GM21447 (cell line): ENCODE data around the gene AVPI1.
"Not testable (repeated sequence)": the region's sequence is repeated elsewhere in the genome, so short reads cannot be mapped to it uniquely, and the experiment has no call there.

Source experiments
- ATAC-seq: cut with Tn5 transposase; IDR thresholded peaks from one replicate; pipeline ENCODE4 v1.9.1; 2021; ENCODE audit not compliant: unreplicated experiment

Gene AVPI1

DNA sequence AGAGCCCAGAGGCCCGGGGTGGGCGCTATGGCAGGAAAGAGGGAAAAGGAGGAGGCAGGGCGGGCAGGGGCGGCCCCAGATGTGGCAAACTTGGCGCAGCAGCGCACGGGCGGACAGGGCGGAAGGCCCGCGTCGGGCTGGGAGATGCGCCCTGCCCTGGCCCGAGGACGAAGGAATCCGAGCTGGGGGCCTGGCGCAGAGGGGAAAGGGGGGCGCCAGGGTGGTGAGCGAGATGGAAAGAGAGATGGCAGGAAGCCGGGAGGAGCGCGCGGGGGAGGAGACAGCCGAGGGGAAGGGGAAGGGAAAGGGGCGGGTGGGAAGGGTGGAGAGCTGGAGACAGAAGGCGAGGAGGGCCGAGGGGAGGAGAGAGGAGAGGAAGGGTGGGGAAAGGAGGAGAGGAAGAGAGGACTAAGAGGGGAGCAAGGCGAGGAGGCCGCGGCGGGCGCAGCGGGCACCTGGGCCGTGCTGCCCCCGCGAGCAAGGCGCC is 26.3 kb upstream of the AVPI1 start, which contains the start of gene MARVELD1:
MARVELD1 (plus strand) TSS at position 392 of the 487 bp plus-strand sequence. CDS start 147 bp downstream, outside the sequence.
- no peak for ATAC-seq

DNA sequence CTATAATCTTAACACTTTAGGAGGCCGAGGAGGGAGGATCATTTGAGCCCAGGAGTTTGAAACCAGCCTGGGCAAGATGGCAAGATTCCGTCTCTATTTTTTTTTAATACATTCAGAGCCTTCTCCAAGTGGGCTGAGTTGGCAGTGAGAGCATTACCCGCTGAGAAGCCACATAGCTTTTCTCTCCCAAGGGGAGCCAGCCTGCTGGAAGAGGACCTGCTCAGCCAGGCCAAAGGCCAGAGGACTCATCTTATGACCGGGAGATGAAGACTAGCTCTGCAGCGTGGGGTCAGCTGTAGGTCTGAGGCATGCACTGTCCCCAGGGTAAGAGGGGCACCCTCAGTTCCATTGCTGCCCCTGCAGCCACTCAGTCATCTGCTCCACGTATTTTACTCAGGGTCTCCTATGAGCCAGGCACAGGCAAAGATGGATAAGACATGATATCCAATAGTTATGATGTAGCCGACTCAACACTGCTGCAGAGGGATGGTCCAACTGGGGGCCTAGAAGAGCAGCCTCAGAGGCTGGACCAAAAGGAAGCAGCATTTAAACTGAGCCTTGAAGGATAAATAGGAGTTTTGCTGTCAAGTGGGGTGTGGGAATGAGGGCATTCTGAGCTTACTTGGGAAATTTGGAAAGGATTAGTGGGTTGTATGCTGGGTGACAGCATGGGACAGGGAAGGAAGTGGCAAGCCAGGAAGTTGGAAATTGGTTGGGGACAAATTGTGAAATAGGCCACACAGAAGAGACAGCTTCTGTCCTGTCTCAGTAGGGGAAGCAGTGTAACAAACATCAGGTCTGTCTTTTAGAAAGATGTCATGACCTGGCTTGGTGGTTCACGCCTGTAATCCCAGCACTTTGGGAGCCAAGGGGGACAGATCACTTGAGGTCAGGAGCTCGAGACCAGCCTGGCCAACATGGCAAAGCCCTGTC is 24.9 kb upstream of the AVPI1 start:
- ATAC-seq, result no peak

- ATAC-seq, result no peak
Measured at GRCh38 chr10:97708976-97709946, 22.2 kb upstream of the AVPI1 start.

DNA sequence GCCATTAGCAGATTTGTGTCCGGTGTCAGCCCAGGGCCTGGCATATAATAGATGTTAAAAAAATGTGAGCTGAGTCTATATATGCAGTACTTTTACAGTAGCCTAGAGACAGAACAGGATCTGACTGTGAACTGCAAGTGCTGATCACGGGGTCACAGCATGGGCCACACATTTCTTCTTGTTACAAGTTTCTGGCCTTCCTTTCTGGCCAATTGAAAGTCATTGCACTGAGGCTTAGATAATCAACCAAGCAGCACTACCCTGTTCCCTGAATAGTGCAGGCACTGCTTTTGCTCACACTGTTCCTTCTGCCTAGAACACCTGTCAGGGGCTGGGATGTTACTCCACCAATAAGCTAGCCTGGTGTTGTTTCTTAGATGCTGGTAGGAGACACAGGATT is 21.1 kb upstream of the AVPI1 start:
- no peak for ATAC-seq

- ATAC-seq, result no peak
Measured at GRCh38 chr10:97707134-97707861, 20.3 kb upstream of the AVPI1 start.

- no peak for ATAC-seq
Measured at GRCh38 chr10:97705006-97705670, 18.1 kb upstream of the AVPI1 start.

DNA sequence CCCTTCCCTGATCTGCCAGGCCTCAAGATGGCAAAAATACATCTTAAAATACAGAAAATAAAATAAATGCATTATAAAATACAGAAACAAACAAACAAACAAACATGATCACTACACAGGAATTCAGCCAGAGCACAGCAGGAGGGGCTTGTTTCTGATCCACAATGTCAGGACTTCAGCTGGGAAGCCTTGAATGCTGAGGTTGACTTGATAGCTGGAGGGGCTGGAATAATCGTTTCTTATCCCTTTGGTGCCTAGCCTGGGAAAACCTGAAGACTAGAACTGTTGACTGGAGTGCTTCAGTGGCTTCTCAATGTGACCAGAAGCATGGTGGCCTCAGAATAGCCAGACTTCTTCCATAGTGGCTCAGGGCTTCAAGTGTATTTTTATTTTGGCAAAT is 17.3 kb upstream of the AVPI1 start:
- no peak for ATAC-seq

GRCh38 chr10:97703398-97704067 is 16.5 kb upstream of the AVPI1 start:
- no peak for ATAC-seq

GRCh38 chr10:97701438-97702069 is 14.5 kb upstream of the AVPI1 start:
- no peak for ATAC-seq

GRCh38 chr10:97698072-97698655 is 11.1 kb upstream of the AVPI1 start:
- ATAC-seq, result not testable (repeated sequence)

GRCh38 chr10:97690133-97690532 is 3.1 kb upstream of the AVPI1 start:
- ATAC-seq, result no peak

GRCh38 chr10:97689559-97690020 is 2.5 kb upstream of the AVPI1 start:
- no peak for ATAC-seq

DNA sequence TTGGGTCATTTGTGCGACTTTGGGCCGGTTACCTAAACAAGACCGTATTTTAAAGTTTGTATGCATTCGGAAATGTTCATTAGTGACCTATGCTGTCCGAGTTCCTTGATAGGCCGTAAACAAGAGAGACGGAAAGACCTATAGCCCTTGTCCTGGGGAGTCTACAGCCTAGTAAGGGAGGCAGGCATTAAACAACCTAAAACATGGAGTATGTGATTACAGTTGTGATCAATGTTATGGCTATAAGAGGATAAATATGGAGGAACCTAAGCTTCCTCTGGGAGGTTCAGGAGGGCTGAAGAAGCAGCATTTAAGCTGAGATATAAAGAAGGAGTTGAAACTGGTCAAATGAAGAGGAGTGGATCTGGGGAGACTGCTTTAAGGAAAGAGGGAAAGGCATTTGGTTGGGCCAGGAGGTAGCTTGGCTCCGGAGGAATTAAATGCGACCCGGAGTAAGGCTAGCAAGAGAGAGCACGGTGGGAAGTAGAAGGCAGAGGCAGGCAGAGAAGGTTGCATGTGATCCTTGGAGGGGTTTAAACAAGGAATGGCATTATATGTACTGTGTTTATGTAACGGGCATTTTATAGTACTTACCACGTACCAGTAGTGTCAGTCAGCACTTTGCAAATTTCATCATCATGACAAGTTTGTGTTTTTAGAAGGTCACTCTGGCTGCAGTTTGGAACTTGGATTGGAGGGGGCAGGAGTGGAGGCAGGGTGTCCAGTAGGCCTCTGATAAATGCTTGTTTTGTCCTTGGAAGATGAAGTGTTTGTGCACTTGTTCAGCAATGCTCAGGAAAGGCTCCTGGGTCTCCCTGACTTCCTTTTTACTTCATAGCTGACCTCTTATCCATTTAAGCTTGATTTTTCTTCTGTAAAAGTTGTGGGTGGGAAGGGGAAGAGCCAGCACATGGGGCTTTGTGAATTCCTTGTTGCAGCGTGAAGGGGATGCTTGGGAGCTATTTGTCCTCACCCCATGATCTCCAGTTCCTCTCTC is 1.0 kb upstream of the AVPI1 start:
- ATAC-seq, result no peak

- ATAC-seq, result peak; percentile 7
Measured at GRCh38 chr10:97686301-97686961, 610 bp downstream of the AVPI1 start.

DNA sequence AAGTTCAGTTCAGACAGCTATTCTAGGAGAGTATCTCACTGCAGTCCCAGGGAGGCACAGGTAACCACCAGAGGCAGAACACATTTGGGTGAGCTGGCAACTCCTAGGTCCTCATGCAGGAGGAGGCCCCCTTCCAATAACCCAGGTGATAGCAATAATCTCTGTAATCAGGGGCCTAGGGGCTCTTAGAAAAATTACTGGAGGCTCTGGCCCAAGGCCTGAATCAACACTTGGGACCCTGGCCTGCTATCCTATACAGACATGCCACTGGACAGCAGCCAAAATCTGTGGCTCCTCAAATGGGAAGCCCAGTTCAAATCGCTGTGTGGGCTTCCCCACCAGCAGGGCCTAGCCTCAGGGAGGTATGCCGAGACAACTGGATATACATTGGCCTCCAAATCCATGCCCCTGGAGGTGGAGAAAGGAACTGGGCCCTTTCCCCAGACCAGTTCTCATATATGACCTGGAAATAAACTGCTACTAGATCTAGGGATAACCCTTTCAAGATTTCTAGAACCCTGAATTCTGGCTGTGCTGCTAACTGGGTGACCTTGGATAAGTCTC is 1.6 kb downstream of the AVPI1 start:
- ATAC-seq, result no peak

DNA sequence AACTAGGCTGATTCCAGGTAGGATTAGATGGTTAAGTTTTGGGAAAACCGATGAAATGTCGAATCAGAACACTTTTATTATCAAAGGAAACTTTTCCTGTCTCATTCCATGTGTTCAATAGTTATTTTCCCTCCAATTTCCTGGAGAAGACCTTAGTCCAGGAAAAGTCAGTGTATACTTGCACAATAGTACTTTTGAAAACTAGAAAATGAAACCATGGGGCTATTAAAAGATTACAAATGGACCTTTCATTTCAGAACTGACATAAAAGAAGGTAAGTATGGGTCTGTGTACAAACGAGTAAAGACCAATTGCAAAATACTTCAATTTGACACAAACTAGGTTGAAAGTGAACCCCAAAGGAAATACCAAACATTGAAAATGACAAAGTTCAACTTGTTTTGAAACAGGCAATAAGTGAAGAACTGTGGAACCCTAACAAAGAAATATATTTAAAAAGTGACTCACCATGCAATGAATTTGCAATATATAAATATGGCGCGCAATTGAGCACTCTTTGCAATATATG is 2.1 kb downstream of the AVPI1 start:
- ATAC-seq, result no peak
